Measurements from ENCODE around the gene FOXR1. TPM values are rescaled to one million over a fixed set of nuclear protein-coding genes. Genes with fewer than 3 reads are reported as not detected.

The FOXR1 gene
- polyA plus RNA-seq, 1 donor from 2014 or later = not detected

GRCh38 chr11:118998822-118999221 is 27.3 kb downstream of the FOXR1 start:
- H3K27ac ChIP-seq (ENCODE audit: low read length) = peak overlapping the region; percentile 63
- no peaks in the 10 kb centered on the region for H4K20me1 ChIP-seq (ENCODE audit: insufficient read depth)
- H3F3A ChIP-seq (ENCODE audit: insufficient read depth, low read length, poor library complexity, severe bottlenecking) = no peaks in the 10 kb centered on the region
- no peak overlapping the region for H2AFZ ChIP-seq (ENCODE audit: low read depth, low read length)
- peak overlapping the region; percentile 95 for H3K4me3 ChIP-seq (ENCODE audit: low read length)
- no peaks in the 10 kb centered on the region for H3K36me3 ChIP-seq (ENCODE audit: insufficient read depth, low read length)
- H3K9ac ChIP-seq (ENCODE audit: low read length) = peak overlapping the region; percentile 82
- H3K9me2 ChIP-seq (ENCODE audit: insufficient read depth, low read length) = no peaks in the 10 kb centered on the region
- TF ChIP-seq POLR2AphosphoS5 (IDR thresholded peaks at IDR 0.05) (no peak), MXI1 (conservative IDR thresholded peaks at IDR 0.05; ENCODE audit: poor library complexity, severe bottlenecking) (no peak), TAF1 (IDR thresholded peaks at IDR 0.05; ENCODE audit: low read depth) (no peak), RAD21 (conservative IDR thresholded peaks at IDR 0.05) (no peak), SMC3 (conservative IDR thresholded peaks at IDR 0.05; ENCODE audit: poor library complexity) (no peak), EZH2 (IDR thresholded peaks at IDR 0.05; ENCODE audit: borderline replicate concordance, insufficient read depth, low read length, poor library complexity, severe bottlenecking) (no peak), EP300 (conservative IDR thresholded peaks at IDR 0.05; ENCODE audit: poor library complexity, severe bottlenecking) (no peak)
- TF ChIP-seq, protein P1, sequence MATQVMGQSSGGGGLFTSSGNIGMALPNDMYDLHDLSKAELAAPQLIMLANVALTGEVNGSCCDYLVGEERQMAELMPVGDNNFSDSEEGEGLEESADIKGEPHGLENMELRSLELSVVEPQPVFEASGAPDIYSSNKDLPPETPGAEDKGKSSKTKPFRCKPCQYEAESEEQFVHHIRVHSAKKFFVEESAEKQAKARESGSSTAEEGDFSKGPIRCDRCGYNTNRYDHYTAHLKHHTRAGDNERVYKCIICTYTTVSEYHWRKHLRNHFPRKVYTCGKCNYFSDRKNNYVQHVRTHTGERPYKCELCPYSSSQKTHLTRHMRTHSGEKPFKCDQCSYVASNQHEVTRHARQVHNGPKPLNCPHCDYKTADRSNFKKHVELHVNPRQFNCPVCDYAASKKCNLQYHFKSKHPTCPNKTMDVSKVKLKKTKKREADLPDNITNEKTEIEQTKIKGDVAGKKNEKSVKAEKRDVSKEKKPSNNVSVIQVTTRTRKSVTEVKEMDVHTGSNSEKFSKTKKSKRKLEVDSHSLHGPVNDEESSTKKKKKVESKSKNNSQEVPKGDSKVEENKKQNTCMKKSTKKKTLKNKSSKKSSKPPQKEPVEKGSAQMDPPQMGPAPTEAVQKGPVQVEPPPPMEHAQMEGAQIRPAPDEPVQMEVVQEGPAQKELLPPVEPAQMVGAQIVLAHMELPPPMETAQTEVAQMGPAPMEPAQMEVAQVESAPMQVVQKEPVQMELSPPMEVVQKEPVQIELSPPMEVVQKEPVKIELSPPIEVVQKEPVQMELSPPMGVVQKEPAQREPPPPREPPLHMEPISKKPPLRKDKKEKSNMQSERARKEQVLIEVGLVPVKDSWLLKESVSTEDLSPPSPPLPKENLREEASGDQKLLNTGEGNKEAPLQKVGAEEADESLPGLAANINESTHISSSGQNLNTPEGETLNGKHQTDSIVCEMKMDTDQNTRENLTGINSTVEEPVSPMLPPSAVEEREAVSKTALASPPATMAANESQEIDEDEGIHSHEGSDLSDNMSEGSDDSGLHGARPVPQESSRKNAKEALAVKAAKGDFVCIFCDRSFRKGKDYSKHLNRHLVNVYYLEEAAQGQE (IDR thresholded peaks at IDR 0.05; ENCODE audit: borderline replicate concordance) = no peak
- TF ChIP-seq, protein P2, sequence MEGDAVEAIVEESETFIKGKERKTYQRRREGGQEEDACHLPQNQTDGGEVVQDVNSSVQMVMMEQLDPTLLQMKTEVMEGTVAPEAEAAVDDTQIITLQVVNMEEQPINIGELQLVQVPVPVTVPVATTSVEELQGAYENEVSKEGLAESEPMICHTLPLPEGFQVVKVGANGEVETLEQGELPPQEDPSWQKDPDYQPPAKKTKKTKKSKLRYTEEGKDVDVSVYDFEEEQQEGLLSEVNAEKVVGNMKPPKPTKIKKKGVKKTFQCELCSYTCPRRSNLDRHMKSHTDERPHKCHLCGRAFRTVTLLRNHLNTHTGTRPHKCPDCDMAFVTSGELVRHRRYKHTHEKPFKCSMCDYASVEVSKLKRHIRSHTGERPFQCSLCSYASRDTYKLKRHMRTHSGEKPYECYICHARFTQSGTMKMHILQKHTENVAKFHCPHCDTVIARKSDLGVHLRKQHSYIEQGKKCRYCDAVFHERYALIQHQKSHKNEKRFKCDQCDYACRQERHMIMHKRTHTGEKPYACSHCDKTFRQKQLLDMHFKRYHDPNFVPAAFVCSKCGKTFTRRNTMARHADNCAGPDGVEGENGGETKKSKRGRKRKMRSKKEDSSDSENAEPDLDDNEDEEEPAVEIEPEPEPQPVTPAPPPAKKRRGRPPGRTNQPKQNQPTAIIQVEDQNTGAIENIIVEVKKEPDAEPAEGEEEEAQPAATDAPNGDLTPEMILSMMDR (IDR thresholded peaks at IDR 0.05; ENCODE audit: poor library complexity, severe bottlenecking) = no peak
- H3K4me2 ChIP-seq (ENCODE audit: low read length) = peak overlapping the region; percentile 74
- no peaks in the 10 kb centered on the region for H3K9me3 ChIP-seq (ENCODE audit: low read length)
- no peaks in the 10 kb centered on the region for H3K27me3 ChIP-seq (ENCODE audit: insufficient read depth, low read depth, low read length)
- no peaks in the 10 kb centered on the region for H3K79me2 ChIP-seq (replicated peaks; ENCODE audit: insufficient read depth, low read length)

GRCh38 chr11:119000906-119001305 is 29.3 kb downstream of the FOXR1 start:
- Histone ChIP-seq H3K9ac (ENCODE audit: low read length) (no peak overlapping the region), H3K36me3 (ENCODE audit: insufficient read depth, low read length) (no peaks in the 10 kb centered on the region), H3K27me3 (ENCODE audit: insufficient read depth, low read depth, low read length) (no peaks in the 10 kb centered on the region), H3K79me2 (replicated peaks; ENCODE audit: insufficient read depth, low read length) (no peaks in the 10 kb centered on the region), H3K9me2 (ENCODE audit: insufficient read depth, low read length) (no peaks in the 10 kb centered on the region), H2AFZ (ENCODE audit: low read depth, low read length) (no peak overlapping the region), H3F3A (ENCODE audit: insufficient read depth, low read length, poor library complexity, severe bottlenecking) (no peaks in the 10 kb centered on the region), H3K4me2 (ENCODE audit: low read length) (no peak overlapping the region), H3K9me3 (ENCODE audit: low read length) (no peaks in the 10 kb centered on the region), H3K4me3 (ENCODE audit: low read length) (no peak overlapping the region), H4K20me1 (ENCODE audit: insufficient read depth) (no peaks in the 10 kb centered on the region), H3K27ac (ENCODE audit: low read length) (no peak overlapping the region)
- TF ChIP-seq EZH2 (IDR thresholded peaks at IDR 0.05; ENCODE audit: borderline replicate concordance, insufficient read depth, low read length, poor library complexity, severe bottlenecking) = no peak
- no peak for TF ChIP-seq MXI1 (conservative IDR thresholded peaks at IDR 0.05; ENCODE audit: poor library complexity, severe bottlenecking)
- no peak for TF ChIP-seq RAD21 (conservative IDR thresholded peaks at IDR 0.05)
- TF ChIP-seq, protein P2 (IDR thresholded peaks at IDR 0.05; ENCODE audit: poor library complexity, severe bottlenecking) = no peak
- TF ChIP-seq, protein P1 (IDR thresholded peaks at IDR 0.05; ENCODE audit: borderline replicate concordance) = no peak
- no peak for TF ChIP-seq TAF1 (IDR thresholded peaks at IDR 0.05; ENCODE audit: low read depth)
- TF ChIP-seq SMC3 (conservative IDR thresholded peaks at IDR 0.05; ENCODE audit: poor library complexity) = no peak

Measured in neural cell (in vitro differentiated cells).